Lung (tissue), 12 donors: ENCODE data around the gene OR10J1. TPM values are rescaled to one million over a fixed set of nuclear protein-coding genes. Genes with fewer than 3 reads are reported as not detected.

Experiments
- ATAC-seq: fragments of 200-7000 bp; cut with Tn5 transposase; one replicate; pipeline ENCODE4 v1.9.1; 2020; ENCODE audit warnings: moderate number of reproducible peaks; ENCODE audit not compliant: insufficient read depth, low FRiP score
- DNase-seq, 3 donors: peaks; one replicate each; pipeline ENCODE4 v3.0.0-alpha.2; 2013 to 2017
- H3K27ac ChIP-seq, 2 donors: one replicate each; pipeline ENCODE4 v1.5.1; 2013; ENCODE audit warnings: mild to moderate bottlenecking in 2 of 2, moderate library complexity in 2 of 2, control low read depth in 1 of 2, inconsistent platforms in 1 of 2, low read depth in 1 of 2, low read length in 1 of 2
- H3K27me3 ChIP-seq, 3 donors: one replicate each; pipeline ENCODE4 v1.5.1; 2013; ENCODE audit warnings: low read length in 2 of 3; ENCODE audit not compliant: control insufficient read depth in 3 of 3, insufficient read depth in 3 of 3
- H3K36me3 ChIP-seq, 4 donors: one replicate each; pipeline ENCODE4 v1.5.1; 2013; ENCODE audit warnings: low read length in 4 of 4, mild to moderate bottlenecking in 1 of 4, moderate library complexity in 1 of 4; ENCODE audit not compliant: control insufficient read depth in 4 of 4, insufficient read depth in 4 of 4
- H3K4me1 ChIP-seq, 5 donors: one replicate each; pipeline ENCODE4 v1.5.1; 2013; ENCODE audit warnings: low read length in 5 of 5, mild to moderate bottlenecking in 2 of 5, moderate library complexity in 1 of 5; ENCODE audit not compliant: control insufficient read depth in 5 of 5, insufficient read depth in 5 of 5
- H3K4me3 ChIP-seq: one replicate; pipeline ENCODE4 v1.5.1; 2013; ENCODE audit warnings: mild to moderate bottlenecking, control low read depth, moderate library complexity
- H3K9ac ChIP-seq, 2 donors: one replicate each; pipeline ENCODE4 v1.5.1; 2013; ENCODE audit warnings: low read length in 2 of 2, control low read depth in 1 of 2; ENCODE audit not compliant: insufficient read depth in 1 of 2
- H3K9me3 ChIP-seq, 4 donors: one replicate each; pipeline ENCODE4 v1.5.1; 2013; ENCODE audit warnings: low read length in 3 of 4, mild to moderate bottlenecking in 1 of 4, moderate library complexity in 1 of 4; ENCODE audit not compliant: control insufficient read depth in 4 of 4, insufficient read depth in 3 of 4
- WGBS, 2 donors: extraction: QIAGEN DNeasy Blood & Tissue Kit; methylation state at CpG; one replicate each; pipeline ENCODE4 v1.1.7; 2013; 5-methylcytosine and 5-hydroxymethylcytosine counted together
- polyA plus RNA-seq, 2 donors: library from polyadenylated mRNA; stranded (reverse); fragments of 200-250 nt; gene quantifications; one replicate each; pipeline ENCODE4 v1.2.1, GENCODE V29; 2013
- total RNA-seq, 2 donors: library from RNA; depleted of rRNA in 1 of 2; stranded (reverse); fragments of >200 nt in 1 of 2; gene quantifications; one replicate each; pipeline ENCODE4 v1.2.1, GENCODE V29; 2014 to 2021
- TF ChIP-seq, protein P1 (sequence below): IDR thresholded peaks from 2 replicates; pipeline ENCODE4 v1.5.1; 2012; ENCODE audit warnings: mild to moderate bottlenecking; ENCODE audit errors: control extremely low read depth, extremely low read depth
- donor health status: control.
- donor health status: control.
- donor health status: Bipolar disorder and iron deficiency.
- donor health status: healthy.
- donor health status: DM: yes; HTN: yes; CAD: no.

The OR10J1 gene
- total and polyA plus RNA-seq, 4 donors = not detected

DNA sequence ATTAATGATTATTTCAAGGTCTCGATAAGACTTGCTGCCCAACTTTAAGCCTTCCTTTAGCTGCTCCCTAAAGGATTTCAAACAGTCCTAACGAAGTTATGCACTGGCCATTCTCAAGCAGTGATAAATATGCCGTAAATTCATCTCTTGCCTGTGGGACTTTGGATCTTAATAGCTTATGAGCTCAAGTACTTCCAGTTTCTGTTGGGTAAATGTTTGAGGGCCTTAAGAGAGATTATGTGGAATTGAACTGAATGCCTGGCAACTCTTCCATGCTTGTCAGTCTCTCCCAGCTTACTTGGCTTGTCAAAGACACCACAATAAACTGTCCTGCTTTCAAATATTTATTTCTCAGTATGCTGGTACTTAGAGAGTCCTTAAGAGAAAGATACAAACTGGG, 11.0 kb upstream of the OR10J1 start:
- TF ChIP-seq, protein P1, sequence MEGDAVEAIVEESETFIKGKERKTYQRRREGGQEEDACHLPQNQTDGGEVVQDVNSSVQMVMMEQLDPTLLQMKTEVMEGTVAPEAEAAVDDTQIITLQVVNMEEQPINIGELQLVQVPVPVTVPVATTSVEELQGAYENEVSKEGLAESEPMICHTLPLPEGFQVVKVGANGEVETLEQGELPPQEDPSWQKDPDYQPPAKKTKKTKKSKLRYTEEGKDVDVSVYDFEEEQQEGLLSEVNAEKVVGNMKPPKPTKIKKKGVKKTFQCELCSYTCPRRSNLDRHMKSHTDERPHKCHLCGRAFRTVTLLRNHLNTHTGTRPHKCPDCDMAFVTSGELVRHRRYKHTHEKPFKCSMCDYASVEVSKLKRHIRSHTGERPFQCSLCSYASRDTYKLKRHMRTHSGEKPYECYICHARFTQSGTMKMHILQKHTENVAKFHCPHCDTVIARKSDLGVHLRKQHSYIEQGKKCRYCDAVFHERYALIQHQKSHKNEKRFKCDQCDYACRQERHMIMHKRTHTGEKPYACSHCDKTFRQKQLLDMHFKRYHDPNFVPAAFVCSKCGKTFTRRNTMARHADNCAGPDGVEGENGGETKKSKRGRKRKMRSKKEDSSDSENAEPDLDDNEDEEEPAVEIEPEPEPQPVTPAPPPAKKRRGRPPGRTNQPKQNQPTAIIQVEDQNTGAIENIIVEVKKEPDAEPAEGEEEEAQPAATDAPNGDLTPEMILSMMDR = no peak
- no peaks in the 10 kb centered on the region for H3K27me3 ChIP-seq
- no peaks in the 10 kb centered on the region for H3K4me1 ChIP-seq
- 71 to 82% methylated on average over 3 of the region's 3 CpGs for WGBS, 2 donors
- DNase-seq (no peak), ATAC-seq (no peak)
- no peak overlapping the region for H3K4me3 ChIP-seq
- no peaks in the 10 kb centered on the region for H3K9me3 ChIP-seq
- no peak overlapping the region for H3K27ac ChIP-seq
- H3K9ac ChIP-seq = no peak overlapping the region
- no peaks in the 10 kb centered on the region for H3K36me3 ChIP-seq

GRCh38 chr1:159429074-159429861, 10.3 kb upstream of the OR10J1 start:
- TF ChIP-seq, protein P1 = no peak
- no peak overlapping the region for H3K9ac ChIP-seq
- H3K4me1 ChIP-seq = no peaks in the 10 kb centered on the region
- DNase-seq (no peak), ATAC-seq (no peak)
- H3K36me3 ChIP-seq = no peaks in the 10 kb centered on the region
- H3K27me3 ChIP-seq = no peaks in the 10 kb centered on the region
- no peak overlapping the region for H3K27ac ChIP-seq
- 81 to 87% methylated on average over 4 of the region's 4 CpGs for WGBS, 2 donors
- H3K9me3 ChIP-seq = no peaks in the 10 kb centered on the region
- H3K4me3 ChIP-seq = no peak overlapping the region

DNA sequence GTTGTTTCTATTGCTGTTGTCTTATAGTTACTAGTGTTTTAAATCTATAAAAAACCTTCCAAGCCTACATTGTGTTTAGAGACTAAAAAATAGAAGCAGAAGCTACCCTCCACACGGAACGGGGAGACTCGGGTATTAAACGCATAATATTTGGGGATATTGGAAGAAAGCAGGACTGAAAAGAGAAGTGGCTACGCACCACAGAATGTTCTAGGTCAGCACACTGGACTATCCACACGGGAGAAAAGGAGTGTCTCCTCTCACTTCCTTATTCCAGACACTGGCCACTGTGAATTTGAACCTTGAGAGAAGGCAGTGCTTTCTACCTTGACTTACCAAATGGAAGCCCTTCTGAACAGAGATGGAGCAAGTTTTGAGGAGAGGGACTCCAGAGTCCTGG, 8.5 kb upstream of the OR10J1 start:
- Histone ChIP-seq H3K9me3 (no peaks in the 10 kb centered on the region), H3K4me1 (no peaks in the 10 kb centered on the region), H3K27me3 (no peaks in the 10 kb centered on the region), H3K36me3 (no peaks in the 10 kb centered on the region), H3K27ac (no peak overlapping the region), H3K9ac (no peak overlapping the region), H3K4me3 (no peak overlapping the region)
- WGBS, 2 donors = 80 to 88% methylated on average over 6 of the region's 6 CpGs
- TF ChIP-seq, protein P1 = no peak
- no peak for ATAC-seq
- DNase-seq = no peak

DNA sequence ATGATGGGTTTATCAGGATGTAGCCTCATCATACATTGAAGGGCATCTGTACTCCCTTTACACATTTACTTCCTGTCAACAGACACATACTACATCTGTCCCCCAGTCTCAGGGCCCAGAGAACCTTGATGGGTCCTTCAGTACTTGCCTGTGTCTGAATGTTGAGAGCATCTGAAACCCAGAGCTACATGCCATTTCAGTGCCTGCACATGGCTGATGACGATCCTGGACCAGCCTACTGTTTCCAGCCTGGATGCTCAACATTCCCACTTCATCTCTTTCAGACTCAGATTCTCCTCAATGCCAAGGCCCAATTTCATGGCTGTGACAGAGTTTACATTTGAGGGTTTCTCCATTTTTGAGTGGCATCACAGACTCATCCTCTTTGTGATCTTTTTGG, 7.6 kb upstream of the OR10J1 start, which contains the start of gene OR10J4:
Gene OR10J4, plus strand, starts transcription at position 301 of the 400 bp plus-strand sequence.
- WGBS, 2 donors = 94 to 95% methylated on average over 1 of the region's 1 CpG

More for the DNA sequence above, 7.6 kb upstream of the OR10J1 start, which contains the start of gene OR10J4:
- no peak within 1 kb of the TSS for H3K9ac ChIP-seq
- no peaks in the 10 kb centered on the region for H3K27me3 ChIP-seq
- ATAC-seq = no peak
- no peaks in the 10 kb centered on the region for H3K36me3 ChIP-seq
- no peak within 1 kb of the TSS for H3K27ac ChIP-seq
- no peaks in the 10 kb centered on the region for H3K4me1 ChIP-seq
- TF ChIP-seq, protein P1 = no peak
- H3K4me3 ChIP-seq = no peak within 1 kb of the TSS
- no peak for DNase-seq
- no peaks in the 10 kb centered on the region for H3K9me3 ChIP-seq
